CD4-positive, alpha-beta T cell treated with Interleukin-15 for 1 hour (primary cell): ENCODE measurements around the gene MBP.

ENCODE experiments used
- DNase-seq: peaks from one replicate; pipeline ENCODE4 v3.0.0-alpha.2; 2020

The MBP gene

DNA sequence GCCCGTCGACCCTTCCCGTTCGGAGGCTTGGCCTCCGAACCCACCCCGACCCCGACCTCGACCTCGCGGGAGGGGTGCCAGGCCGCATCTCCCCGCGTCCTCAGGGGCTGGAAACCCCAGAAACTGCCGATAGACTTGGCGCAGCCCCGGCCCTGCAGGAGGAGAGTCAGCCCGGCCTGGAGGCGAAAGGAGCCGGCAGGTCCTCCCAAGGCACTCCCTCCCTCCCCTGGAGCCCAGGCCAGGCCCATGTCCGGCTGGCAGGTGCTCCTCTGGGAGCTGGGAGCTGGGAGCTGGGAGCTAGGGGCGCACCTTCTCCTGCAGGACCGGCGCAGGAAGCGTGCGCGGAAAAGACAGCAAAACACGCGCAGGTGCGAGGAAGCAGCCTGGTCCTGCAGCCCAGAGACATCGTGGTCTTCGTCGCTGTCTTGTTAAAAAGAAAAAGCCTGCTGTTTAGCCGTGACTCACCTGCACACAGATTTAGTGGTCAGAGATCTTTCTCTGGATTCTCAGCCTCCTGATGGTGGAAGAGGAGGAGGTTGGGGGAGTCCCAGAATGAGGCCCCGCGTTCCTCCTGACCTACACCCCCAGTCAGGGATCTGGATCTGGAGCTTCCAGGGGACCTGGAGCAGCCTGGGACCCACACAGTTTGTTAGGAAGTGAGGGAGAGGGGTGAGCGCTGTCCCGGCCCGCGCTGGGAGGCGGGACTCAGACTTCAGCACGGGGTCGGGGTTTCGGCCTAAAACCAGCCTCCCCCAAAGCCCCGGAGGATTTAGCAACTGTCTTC lies 660 bp upstream of the MBP start:
- no peak for DNase-seq

DNA sequence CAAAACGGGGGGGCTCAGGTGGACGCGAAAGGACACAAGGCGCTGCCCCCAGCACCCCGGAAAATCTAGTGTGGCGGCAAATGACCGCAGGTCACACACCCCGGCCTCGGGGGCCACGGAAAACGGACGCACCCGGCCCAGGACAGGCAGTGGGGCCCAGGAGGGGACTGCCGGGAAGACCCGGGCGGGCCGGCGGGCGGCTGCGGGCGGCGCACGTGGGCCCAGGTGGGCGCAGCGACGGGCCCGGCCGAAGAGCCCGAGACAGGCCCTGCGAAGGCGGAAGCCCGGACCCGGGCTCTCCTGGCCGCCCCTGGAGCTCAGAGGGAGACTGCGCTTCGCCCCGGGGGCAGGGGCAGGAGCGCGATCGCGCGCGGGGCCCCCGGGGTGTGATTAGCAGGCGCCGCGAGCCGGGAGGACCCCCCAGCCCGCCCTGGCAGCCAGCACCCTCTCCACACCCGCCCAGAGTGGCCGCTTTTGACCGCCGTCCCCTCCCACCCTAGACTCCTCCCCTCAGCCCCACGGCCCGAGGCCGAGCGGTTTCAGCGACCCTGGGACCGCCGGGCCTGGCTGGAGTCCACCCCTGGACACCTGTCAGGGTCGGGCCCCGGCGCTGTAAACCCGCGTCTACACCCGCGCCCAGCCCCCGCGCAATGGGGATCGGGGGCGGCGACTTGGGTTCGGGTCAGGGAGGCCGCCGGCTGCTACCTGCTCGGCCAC lies 773 bp downstream of the MBP start:
- DNase-seq, result peak; percentile 64

DNA sequence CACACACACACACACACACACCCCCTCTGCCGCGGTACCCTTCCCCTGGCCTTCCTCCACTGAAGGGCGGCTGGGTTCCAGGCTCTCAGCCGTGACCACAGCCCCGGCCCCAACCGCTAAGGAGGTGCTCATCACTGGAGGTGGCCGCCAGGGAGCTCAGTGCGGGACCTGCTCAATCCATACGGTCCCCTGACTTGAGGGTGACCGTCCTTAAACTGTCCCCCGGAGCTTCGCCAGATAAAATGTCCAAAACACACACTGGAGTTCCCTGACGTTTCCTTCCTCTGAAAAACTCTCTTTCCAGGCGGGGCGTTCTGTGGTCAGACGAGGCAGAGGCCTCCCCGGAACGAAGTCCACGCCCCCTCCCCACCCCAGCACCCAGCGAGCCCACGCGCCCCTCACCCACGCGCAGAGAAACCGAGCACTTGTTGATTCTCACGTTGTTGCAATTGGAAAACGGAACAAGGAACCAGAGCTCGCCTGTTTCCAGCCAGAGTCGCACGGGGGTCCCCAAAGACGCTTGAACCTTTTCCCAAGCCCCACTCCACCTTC lies 1.4 kb downstream of the MBP start:
- DNase-seq, result peak; percentile 74

DNA sequence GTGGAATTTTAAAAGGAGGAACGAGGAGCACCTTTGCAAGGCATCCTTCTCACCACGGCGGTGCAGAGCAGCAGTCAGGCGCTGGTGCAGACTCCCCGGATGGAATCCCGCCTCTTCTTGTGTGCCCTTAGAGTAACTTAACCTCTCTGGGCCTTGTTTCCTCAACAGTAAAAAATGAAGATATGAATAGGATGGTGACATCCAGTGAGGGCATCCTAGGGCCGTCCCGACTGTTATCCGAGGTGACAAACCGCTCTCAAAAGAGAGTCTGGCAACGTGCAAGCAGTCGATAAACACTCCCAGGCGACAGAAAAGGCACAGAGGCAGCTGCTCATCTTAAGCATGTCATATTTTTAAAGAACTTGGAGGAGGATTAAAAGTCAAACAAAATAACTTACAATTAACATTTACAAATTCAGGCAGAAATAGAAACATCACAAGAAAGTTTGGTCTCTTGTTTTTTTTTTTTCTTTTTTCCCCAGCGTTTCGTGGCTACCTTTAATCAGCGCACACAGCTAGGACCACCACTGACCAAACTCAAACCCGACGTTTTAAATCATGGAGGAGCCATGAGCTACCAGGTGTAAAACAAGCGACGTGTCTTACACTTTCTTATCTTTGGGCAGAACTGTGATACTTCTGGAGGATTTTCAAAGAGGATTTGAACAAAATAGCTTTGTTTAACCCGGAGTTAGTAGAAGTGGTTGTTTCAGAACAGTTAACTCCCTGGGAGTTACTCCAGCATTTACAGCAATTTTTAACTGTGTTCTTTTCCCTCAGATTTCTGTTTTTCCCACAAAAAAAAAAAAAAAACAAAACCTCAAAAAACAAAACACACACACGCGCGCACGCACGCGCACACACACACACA lies 2.1 kb downstream of the MBP start:
- no peak for DNase-seq

DNA sequence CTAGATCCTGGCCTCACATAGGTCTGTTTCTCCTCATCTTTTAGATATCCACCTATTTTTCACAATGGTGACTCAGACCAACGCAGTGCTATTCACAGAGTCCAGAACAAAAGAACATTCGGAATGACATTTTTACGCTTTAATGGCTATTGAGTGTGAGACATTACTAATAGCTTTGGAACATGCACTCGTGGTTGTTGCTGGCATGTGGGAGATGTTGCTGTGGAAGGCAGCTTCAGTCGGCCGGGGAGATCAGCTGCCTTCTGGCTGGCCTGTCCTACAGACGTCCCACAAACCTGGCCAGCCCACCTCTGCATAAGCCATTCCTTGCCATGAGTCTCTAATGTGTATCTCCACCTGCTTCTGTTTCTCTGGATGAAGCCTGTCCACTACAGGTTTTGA lies 3.4 kb downstream of the MBP start:
- no peak for DNase-seq

DNA sequence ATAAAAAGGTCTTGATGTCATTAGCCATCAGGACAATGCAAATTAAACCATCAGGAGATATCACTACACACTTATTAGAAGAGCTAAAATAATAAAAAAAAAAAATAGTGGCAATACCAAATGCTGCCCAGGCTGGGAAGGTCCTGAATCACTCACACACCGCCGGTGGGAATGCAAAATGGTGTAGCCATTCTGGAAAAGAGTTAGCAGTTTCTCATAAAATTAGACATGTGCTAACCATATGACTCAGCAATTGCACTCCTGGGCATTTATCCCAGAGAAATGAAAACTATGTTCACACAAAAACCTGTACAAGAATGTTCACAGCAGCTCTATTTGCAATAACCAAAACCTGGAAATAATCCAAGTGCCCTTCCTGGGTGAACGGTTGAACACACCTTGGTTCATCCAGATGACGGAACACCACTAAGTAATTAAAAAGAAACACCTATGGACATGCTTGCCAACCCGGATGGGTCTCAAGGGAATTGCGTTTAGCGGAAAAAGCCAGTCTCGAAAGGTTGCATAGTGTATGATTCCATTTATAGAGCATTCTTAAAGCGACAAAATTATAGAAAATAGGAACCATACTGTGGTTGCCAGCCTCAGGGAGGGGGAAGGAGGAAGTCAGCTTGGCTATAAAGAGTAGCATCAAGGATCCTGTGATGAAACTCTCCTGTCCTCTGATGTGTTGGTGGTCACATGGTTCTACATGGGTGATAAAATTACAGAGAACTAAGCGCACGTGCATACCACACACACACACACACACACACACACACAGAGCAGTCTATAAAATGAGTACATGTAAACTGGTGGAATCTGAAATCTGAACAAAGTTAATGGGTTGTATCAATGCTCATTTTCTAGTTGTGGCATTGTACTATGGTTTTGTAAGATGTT lies 4.6 kb downstream of the MBP start:
- peak; percentile 70 for DNase-seq

DNA sequence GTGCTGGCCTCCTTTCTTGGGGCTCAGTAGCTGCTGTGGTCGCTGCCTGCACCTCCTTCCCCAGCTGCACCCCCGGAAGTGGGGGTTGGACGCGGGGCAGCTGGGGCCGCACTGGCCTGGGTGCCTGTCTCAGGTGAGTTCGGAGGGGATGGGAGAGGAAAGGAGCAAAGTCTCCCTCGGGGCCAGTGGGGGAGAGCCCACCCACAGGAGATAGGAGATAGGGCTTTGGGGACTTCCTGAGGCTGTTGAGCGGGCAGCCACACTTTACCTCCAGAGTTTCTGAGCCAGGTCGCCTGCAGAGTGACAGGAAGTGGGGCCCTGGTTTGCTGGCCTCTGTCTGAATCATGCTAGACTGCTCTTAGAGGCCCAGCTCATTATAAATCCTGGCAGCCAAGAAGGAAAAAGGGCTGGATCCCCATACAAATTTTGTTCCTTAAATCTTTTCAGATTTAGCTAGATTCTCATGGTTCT lies 8.1 kb downstream of the MBP start:
- no peak for DNase-seq

DNA sequence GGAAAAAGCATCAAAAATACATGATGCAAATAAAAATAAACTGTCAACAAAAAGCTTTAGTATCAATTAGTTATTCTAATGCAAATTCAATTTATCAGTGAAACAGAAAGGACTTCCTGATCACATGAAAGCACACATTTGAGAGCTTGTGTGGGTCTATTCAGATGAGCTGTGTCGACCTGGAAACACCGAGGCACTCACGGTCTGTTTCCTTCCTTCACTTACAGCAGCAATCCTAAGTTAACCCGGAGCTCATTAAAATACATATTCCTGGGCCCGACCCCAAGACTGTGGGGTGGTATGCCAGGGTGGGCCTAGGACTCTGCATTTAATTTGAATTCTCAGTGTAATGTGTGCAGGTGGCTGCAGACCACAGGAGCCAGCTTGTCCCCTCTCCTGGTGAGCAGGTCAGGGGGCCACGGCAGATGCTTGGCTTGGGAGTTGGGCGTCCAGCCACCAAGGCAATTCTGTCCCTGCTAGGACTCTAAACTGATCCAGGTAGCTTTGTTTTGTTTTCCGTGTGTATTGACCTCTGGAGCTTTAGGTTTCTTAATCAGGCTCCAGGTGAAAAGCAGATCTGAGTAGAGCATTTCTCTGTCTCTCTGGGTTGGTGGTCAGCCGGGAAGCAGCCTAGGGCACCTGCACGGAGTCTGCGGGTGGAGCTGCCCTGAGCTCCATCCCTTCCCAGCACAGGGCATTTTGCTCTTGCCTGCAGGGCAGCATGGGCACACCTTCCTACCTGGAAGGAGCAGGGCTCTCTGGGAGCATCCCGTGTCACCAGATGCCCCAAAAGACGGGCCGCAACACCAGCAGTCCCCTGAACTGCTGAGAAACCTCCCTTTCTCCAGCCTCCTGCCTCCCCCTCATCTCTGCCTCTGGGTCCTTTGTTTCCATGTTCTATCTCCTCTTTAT lies 9.0 kb downstream of the MBP start:
- DNase-seq, result no peak

DNA sequence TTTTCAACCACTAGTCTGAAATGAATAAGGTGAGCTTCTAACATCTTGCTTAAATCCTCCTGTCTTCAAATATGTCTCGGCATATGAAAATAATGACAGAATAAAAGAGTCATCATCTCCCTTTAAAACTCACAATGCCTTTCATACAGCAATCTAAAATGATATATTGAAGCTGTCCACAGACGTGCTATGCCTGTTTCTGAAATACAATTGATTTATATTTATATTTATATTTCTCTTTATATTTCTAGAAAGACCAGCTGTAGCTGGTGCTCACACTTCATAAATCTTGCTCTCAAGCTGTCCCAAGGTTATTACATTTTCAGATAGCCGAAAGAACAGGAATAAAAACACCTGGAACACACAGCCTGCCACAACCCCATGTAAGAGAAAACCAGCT lies 11.1 kb downstream of the MBP start:
- no peak for DNase-seq

DNA sequence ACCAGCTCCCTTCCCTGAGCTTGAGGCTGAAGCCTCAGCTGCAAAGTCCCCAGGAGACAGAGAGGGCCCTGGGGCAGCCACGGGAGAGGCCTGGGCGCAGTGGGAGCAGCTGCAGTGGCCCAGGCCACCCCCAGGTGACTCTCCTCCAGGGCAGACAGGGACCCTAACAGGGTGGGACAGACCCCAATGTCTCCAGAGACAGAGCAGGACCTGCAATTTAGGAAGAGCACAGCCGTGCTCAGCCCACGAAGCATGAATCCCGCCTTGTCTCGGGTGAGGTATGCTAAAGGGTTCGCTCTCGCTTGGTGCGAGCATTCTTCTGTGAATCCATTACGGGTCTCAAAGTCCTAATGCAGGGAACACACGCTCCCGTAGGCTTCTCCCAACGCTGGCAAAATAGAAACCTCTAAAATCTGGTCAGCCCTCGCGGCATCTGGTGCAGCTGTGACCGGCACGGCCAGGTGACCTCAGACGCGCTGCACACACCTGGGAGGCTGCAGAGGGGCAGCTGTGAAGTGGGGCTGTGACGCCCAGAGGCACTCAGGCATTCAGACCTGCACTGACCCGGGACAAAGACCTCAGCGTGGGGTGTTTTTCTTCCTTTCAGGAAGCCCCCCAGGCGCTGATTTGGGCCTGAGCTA lies 12.6 kb downstream of the MBP start:
- no peak for DNase-seq

DNA sequence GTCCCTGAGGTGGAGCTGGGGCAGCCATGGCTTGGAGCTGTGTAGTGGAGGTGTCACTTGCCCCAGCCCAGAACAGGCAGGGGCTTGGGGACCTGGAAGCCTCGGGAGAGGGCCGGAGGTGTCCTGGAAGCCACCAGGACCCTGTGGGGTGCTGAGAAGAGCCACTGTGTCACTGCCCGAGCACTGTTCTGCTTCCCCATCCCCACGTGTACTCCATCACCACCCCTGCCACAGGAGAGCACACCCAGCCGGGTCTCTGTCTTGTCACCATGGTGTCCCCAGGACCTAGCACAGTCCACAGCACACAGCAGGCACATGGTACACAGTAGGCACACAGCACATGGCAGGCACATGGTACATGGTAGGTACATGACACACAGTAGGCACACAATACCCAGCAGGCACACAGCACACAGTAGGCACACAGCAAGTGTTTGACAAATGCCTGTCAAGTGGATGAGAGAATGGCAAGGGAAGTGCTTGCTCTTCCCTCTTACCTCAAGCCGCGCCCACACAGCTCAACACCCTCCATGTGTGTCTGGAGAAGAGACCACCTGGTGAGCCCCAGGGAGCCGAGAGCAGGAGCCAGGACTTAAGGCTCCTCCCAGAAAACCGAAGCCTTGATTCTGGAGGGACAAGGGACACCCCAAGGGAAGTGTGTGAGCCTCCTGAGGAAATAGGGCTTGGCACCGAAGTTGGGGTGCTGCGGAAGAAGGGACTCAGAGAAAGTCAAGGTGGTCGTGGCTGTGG lies 13.3 kb downstream of the MBP start:
- no peak for DNase-seq

DNA sequence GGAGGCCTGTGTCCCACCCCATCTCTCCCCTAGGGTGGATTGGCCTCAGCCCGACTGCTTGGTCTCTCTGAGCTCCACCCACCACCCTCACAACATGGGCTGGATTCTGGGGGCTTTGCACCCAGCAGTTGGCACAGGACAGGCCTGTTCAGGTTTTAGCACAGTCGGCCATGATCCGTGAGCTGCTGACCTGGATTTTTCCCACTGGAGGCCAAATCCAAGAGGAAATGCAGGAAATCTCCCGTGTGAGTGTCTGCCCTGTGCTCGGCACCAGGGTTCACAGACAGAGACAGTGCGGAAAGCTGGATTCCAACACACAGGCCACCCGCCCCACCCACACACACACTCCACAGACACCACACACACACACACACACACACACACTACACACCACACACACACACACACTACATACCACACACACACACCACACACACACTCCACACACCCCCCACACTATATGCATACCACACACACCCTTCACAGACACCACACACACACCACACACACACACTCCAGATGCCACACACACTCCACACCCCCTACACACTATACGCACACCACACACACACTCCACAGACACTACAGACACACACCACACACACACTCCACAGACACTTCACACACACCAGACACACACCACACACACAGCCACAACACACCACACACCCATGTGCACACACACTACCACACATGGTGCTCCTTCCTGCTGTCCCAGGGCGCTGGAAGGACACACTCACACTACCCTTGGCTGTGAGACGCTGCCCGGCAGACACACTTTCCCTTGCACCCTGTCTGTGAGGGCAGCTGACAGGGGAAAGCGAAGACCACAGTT lies 14.1 kb downstream of the MBP start:
- DNase-seq, result no peak

DNA sequence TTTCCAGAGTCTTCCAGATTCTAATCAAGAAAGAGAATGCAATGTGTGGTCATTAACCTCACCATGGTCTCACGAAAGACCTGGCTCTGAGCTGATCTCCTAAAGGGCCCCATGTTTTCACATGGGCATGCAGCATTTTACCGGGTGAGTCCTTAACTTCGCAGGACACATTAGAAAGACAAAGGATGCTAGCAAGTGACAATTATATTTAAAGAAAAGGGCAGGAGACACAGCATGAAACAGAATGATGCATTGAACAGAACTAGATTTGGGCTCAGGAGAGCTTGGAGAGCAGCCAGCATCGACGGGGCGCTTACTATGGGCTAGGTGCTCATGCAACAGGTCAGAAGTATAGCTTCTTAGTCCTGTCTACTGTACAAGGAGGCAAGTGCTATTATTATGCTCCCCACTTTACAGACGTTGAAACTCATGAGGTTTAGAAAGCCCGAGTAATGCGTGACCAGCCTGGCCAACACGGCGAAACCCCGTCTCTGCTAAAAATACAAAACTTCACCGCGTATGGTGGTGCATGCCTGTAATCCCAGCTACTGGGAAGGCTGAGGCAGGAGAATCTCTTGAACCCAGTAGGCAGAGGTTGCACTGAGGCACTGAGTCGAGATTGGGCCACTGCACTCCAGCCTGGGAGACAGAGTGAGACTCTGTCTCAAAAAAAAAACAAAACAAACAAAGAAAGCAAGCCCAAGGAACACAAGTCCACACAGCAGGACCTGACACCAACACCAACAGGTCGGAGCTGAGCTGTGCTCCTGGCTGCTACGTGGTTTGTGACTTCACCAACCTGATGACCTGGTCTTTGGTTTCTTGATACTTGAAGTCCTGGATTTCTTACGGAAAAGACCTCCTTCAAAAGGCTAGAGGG lies 16.1 kb downstream of the MBP start:
- no peak for DNase-seq

DNA sequence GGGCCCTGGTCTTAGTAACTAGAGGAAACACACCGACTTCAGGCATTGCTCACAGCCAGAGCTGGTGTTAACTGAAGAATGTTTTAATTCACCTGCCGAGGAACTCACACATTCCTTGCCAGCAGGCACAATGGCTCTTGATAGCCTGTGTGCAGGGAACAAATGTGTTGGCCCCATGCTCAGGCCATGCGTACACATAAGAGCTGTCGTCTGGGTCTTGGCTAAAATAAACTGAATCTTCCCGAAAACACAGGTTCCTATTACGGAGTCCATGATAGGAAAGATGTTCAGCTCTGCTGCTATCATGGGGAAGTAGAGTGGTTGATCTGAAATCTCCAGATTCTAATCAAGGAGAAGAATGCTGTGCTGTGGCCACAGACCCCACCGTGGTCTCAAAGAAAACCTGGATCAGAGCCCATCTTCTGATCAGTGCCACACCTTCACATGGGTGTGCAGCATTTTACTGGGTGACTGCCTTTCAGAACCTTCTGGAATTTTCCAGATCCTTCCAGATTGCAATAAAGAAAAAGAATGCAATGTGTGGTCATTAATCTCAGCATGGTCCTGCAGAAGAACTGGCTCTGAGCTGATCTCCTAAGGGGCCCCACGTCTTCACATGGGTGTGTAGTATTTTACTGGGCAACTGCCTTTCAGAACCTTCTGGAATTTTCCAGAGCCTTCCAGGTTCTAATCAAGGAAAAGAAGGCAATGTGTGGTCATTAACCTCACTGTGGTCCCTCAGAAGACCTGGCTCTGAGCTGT lies 17.2 kb downstream of the MBP start:
- no peak for DNase-seq

DNA sequence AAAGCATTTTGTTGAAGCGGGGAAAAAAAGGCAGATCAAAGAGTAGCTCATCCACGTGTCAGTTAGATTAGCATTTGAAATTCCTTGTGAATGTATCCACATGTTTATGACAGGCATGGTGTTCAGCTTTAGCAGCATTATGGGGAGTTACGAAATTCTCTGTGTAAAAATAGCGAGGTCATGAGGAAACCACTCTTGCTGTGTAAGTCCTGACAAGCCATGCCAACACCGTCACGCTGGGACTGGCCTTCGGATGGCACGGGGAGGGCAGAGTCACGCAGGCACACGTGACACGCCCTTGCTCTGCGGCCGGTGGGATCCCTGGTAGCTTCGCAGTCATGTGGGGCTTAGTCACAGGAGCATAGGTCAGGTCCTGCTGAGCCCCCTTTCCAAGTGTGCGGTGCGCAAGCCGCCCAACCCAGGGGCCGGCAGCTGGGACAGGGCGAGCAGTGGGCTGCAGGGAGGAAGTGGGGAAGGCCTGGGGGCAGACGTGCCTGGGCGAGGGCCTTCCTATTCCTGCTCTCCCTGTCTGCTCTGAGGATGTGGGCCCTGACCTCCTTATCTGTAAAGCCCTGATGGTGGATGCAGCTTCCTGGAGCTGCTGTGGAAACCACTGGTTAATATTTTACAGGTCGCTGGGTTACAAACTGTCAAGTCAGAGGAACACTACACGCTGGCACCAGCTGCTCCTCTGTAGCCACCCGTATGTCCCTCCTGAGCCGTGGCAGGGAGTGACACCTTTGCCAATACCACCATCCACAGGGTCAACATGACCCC lies 18.0 kb downstream of the MBP start:
- peak; percentile 89 for DNase-seq

DNA sequence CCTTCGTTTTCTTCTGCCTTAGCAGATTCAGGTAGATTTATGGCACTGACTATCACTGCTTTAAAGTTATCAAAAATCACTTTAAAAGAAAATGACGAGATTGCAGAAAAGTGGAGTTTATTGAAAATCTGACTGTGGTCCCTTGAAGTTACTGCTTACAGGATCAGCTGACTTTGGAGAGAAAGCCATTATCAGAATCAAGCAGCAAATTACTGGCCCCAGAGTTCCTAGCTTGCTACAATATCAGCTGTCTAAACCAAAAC lies 18.5 kb downstream of the MBP start:
- no peak for DNase-seq
